ENCODE measurements around the gene EPC2.

Gene EPC2

DNA sequence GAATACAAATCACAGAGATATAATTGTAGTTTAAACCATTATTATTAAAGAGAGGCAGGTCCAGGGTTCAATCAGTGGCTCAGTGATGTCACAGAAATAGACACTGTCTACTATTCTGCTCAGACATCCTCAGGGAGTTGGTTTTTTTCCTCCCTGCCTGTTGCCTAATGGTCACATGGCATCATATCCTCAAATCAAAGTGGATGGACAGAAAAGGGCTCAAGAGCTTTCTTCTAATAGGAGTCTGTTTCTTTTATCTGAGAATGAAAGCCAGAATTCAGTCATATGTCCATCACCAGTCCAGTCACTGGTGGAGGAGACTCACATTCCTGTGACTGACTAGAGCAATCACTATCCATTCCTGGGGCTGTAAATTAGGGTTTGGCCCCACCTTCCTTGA lies 27.9 kb upstream of the EPC2 start:
- H3K4me3 ChIP-seq (ENCODE audit: low read depth, low read length) = no peak overlapping the region
- DNase-seq (ENCODE audit: low read depth) = no peak
- TF ChIP-seq, protein P1, sequence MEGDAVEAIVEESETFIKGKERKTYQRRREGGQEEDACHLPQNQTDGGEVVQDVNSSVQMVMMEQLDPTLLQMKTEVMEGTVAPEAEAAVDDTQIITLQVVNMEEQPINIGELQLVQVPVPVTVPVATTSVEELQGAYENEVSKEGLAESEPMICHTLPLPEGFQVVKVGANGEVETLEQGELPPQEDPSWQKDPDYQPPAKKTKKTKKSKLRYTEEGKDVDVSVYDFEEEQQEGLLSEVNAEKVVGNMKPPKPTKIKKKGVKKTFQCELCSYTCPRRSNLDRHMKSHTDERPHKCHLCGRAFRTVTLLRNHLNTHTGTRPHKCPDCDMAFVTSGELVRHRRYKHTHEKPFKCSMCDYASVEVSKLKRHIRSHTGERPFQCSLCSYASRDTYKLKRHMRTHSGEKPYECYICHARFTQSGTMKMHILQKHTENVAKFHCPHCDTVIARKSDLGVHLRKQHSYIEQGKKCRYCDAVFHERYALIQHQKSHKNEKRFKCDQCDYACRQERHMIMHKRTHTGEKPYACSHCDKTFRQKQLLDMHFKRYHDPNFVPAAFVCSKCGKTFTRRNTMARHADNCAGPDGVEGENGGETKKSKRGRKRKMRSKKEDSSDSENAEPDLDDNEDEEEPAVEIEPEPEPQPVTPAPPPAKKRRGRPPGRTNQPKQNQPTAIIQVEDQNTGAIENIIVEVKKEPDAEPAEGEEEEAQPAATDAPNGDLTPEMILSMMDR (IDR thresholded peaks at IDR 0.05; ENCODE audit: low read depth, low read length, missing control alignments) = no peak

DNA sequence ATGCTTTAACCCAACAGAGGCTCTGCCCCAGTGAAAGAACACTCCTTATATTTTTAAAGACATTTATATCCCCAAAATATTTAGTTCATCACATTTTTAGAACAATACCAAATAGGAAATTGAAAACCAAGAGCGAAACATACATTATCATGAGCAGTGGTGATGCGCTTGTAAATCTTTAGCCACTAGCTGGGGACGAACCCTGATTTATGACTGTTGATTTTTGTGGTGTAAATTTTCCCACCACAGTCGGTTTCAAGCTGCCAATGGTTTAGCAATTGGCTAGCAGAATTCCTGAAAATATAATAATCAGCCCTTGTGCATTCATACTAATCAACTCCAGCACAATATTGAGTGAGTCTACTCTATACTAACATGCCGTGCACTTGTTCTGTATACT lies 27.3 kb upstream of the EPC2 start:
- TF ChIP-seq, protein P1 (IDR thresholded peaks at IDR 0.05; ENCODE audit: low read depth, low read length, missing control alignments) = no peak
- DNase-seq (ENCODE audit: low read depth) = no peak
- H3K4me3 ChIP-seq (ENCODE audit: low read depth, low read length) = no peak overlapping the region

- TF ChIP-seq, protein P1 (IDR thresholded peaks at IDR 0.05; ENCODE audit: low read depth, low read length, missing control alignments) = no peak
- DNase-seq (ENCODE audit: low read depth) = no peak
- no peak overlapping the region for H3K4me3 ChIP-seq (ENCODE audit: low read depth, low read length)
These were observed 24.9 kb upstream of the EPC2 start for GRCh38 chr2:148619560-148620195.

DNA sequence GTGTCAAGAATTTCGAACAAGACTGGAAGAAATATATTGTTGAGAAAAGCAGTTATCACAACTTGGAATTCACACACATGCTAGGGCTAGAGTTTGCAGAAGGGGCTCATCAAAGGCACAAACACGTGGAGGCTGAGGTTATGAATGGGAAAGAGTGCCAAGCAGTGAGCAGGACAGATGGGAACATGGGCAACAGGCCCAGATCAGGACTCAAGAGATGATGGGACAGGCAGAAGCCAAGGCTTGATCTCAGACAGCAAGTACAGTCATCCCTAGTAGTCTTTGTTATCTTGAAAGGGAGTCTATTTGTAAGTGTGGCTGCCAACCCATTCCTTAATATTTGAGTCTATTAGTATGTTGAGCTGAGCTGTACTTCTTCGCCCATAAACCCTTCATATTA lies 22.2 kb upstream of the EPC2 start:
- DNase-seq (ENCODE audit: low read depth) = no peak
- H3K4me3 ChIP-seq (ENCODE audit: low read depth, low read length) = no peak overlapping the region
- TF ChIP-seq, protein P1 (IDR thresholded peaks at IDR 0.05; ENCODE audit: low read depth, low read length, missing control alignments) = no peak

- H3K4me3 ChIP-seq (ENCODE audit: low read depth, low read length) = no peak overlapping the region
- no peak for DNase-seq (ENCODE audit: low read depth)
- TF ChIP-seq, protein P1 (IDR thresholded peaks at IDR 0.05; ENCODE audit: low read depth, low read length, missing control alignments) = no peak
These were observed 21.5 kb upstream of the EPC2 start for GRCh38 chr2:148623086-148623485.

- TF ChIP-seq, protein P1 (IDR thresholded peaks at IDR 0.05; ENCODE audit: low read depth, low read length, missing control alignments) = no peak
- H3K4me3 ChIP-seq (ENCODE audit: low read depth, low read length) = no peak overlapping the region
- DNase-seq (ENCODE audit: low read depth) = no peak
These were observed 17.3 kb upstream of the EPC2 start for GRCh38 chr2:148627224-148627623.

GRCh38 chr2:148634749-148635148 lies 9.8 kb upstream of the EPC2 start:
- no peak overlapping the region for H3K4me3 ChIP-seq (ENCODE audit: low read depth, low read length)
- TF ChIP-seq, protein P1 (IDR thresholded peaks at IDR 0.05; ENCODE audit: low read depth, low read length, missing control alignments) = no peak
- DNase-seq (ENCODE audit: low read depth) = no peak
